ENCODE data around the gene ADAMTSL1.
"Not testable (repeated sequence)": the region's sequence is repeated elsewhere in the genome, so short reads cannot be mapped to it uniquely, and the experiment has no call there.

ADAMTSL1 gene

DNA sequence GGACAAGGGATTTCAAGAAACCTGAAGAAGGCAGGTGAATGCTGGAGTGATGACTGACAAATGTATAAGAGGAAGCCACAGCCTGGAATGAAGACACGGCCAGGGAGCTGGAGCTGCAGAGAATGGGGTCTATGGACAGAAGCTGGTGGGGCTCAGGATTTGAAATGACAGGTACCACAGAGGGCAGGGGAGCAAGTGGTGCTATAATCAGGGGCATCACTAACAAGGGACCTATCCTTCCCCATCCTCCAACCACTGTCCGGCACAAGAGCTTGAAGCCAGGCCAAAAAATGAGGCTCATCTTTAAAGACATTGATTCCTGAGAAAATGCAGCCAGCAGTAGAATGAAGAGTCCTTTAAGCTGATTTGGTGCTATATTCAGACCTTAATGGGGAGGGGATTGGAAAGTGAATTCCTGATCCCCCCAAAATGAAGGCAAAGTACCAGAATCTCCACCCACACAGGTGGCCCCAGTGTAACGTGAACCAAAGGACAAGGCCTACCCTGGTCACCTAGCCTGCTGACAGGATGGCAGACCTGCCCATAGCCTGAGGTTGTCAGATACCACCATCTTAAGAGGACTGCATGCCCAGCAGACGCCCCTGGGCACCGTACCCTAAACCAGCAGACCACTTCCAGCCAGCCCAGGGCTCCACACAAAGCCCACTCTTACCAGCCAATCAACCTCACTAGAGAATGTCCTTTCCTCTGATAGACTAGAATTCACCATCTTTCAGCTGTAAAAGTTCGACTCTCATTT lies 449.9 kb downstream of the ADAMTSL1 start:
- Histone ChIP-seq H3K27ac (no peak overlapping the region), H3K4me3 (no peak overlapping the region)
- no peak for TF ChIP-seq CTCF (IDR thresholded peaks at IDR 0.05)
- no peak for DNase-seq (ENCODE audit: low spot score)

- no peak for DNase-seq (ENCODE audit: low spot score)
- Histone ChIP-seq H3K4me3 (no peak overlapping the region), H3K27ac (no peak overlapping the region)
- TF ChIP-seq CTCF (IDR thresholded peaks at IDR 0.05): no peak
Observed at GRCh38 chr9:18925880-18926279, 451.9 kb downstream of the ADAMTSL1 start.

DNA sequence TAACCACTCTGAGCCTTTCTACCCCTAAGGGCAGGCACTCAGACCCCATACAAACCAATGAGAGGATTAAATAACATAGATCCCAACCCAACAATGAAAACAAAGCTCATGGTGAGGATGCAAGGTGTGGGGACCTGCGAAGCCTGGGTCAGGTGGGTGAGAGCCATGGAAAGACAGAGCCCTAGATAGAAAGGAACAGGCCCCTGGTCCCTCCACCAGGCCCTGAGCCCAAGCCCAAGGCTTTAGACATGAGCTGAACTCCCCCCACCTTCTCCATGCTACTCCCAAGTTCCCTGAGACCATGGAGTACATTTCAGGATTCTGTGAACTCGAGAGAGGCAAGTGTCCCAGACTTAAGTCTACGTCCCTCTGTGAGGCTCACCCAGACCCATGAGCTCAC lies 452.6 kb downstream of the ADAMTSL1 start:
- TF ChIP-seq CTCF (IDR thresholded peaks at IDR 0.05): no peak
- DNase-seq (ENCODE audit: low spot score): no peak
- no peak overlapping the region for H3K4me3 ChIP-seq
- H3K27ac ChIP-seq: no peak overlapping the region

GRCh38 chr9:18928711-18929110 lies 454.8 kb downstream of the ADAMTSL1 start:
- Histone ChIP-seq H3K4me3 (no peak overlapping the region), H3K27ac (no peak overlapping the region)
- no peak for DNase-seq (ENCODE audit: low spot score)
- no peak for TF ChIP-seq CTCF (IDR thresholded peaks at IDR 0.05)

DNA sequence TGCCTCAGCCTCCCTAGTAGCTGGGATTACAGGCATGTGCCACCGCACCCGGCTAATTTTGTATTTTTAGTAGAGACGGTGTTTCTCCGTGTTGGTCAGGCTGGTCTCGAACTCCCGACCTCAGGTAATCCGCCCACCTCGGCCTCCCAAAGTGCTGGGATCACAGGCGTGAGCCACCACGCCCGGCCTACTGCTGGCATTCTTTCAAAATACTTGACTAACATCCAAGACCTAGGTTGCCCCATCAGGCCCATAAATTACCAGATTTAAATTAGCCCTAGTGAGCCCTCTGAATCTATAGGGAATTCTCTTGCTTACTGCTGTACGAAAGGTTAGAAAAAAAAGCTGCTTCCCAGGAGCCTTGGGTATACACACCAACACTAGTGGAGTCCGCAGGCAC lies 456.7 kb downstream of the ADAMTSL1 start:
- not testable (repeated sequence) for H3K4me3 ChIP-seq; DNase-seq (ENCODE audit: low spot score); H3K27ac ChIP-seq

DNA sequence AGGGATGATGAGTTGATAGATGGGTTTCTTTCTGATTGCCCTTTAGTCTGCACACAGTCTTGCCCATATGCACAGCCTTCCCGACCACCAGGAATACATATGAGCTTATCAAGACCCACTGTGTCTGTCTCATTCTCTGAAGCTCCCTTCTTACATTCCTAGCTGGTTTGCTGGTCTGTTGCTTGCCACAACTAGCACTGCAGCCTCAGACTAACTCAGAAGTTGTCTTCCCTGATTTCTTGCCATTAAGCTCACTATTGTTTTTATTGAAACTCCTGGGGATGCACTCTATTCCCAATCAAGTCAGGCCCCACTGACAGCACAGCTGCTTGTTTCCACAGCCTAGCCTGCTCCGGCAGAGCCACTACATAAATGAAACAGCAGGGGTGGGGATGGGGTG lies 461.6 kb downstream of the ADAMTSL1 start:
- no peak for TF ChIP-seq CTCF (IDR thresholded peaks at IDR 0.05)
- no peak overlapping the region for H3K27ac ChIP-seq
- H3K4me3 ChIP-seq: no peak overlapping the region
- DNase-seq (ENCODE audit: low spot score): no peak

- no peak overlapping the region for H3K4me3 ChIP-seq
- DNase-seq (ENCODE audit: low spot score): no peak
- TF ChIP-seq CTCF (IDR thresholded peaks at IDR 0.05): no peak
- H3K27ac ChIP-seq: no peak overlapping the region
Observed at GRCh38 chr9:18936094-18936871, 462.3 kb downstream of the ADAMTSL1 start.

All from coronary artery (tissue), 2 donors.